GM18519 (cell line): ENCODE data around the gene SEMA3B.
"Not testable (repeated sequence)": the region's sequence is repeated elsewhere in the genome, so short reads cannot be mapped to it uniquely, and the experiment has no call there.

Experiments
- ATAC-seq: cut with Tn5 transposase; IDR thresholded peaks from one replicate; pipeline ENCODE4 v1.9.1; 2021; ENCODE audit warnings: mild to moderate bottlenecking, moderate library complexity; ENCODE audit not compliant: unreplicated experiment, low FRiP score

SEMA3B gene

GRCh38 chr3:50237754-50238548, 31.0 kb upstream of the SEMA3B start:
- peak; percentile 30 for ATAC-seq

- no peak for ATAC-seq
Observed at GRCh38 chr3:50238549-50239026, 30.4 kb upstream of the SEMA3B start.

DNA sequence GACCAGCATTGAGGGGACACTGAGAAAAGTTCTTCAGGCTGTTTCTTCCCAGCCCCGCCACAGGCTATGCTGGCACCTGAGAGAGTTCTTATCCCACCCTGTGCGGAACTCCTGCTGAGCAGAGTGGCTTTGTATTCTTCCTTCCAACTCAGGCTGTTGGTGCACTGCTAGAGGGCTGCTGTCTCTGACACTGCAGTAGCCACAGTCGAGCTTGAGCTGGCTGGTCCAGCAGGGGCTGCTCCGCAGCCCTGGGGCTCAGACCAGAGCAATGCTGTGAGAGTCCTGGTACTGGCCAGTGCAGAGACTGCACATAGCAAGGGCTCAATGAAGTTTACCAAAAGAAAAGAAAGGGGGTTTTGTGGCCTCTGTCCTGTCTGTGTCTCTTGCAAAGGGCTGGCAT, 29.3 kb upstream of the SEMA3B start:
- ATAC-seq, result no peak

- no peak for ATAC-seq
Observed at GRCh38 chr3:50241163-50241562, 27.8 kb upstream of the SEMA3B start.

DNA sequence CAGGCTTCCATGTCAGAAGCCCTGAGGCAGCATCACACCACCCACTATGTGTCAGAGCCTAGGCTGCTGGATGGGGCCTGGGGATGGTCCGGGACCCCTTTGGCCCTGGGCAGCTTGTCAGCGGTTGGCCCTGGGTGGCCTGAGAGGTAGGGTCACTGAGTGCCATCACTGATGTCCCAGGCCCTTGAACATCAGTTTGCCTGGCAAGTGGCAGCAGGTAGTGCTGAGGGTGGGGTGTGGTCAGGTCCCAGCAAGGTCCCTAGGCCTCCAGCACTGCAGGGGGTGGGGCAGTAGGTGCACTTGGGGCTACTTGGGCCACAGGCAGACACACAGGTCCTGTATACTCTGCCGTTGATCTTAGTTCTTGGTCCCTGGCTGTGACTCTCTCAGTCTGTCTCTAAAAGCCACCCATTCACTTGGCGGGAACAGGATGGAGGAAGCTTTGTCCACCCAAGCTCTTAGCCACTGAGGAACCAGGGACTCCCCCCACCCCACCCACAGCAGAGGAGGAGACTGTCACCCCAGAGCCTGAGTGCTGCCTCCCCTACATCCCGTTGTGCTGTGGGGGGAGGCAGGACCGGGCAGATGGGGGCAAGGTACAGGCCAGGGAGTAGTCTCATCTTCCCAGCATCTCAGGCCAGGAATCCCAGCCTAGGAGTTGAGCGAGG, 27.1 kb upstream of the SEMA3B start:
- no peak for ATAC-seq

DNA sequence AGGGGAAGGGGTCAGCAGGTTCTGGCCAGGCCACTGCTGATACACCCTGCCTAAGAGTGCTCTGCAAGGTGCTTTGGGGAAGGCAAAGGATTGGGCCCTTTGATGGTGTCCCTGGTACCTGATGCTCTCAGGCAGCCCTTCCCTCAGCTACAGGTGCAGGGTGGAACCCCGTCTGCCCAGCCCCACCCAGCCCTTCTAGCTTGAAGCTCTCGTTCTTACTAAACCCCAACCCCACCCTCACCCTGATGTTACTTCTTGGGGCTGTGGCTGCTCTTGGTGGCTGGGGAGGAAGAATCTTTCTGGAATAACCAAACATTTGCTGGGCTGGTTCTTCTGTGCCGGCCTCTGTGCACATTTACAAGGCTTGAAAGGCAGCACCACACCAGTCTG, 26.6 kb upstream of the SEMA3B start:
- no peak for ATAC-seq

- ATAC-seq, result no peak
Observed at GRCh38 chr3:50242851-50243542, 25.9 kb upstream of the SEMA3B start.

DNA sequence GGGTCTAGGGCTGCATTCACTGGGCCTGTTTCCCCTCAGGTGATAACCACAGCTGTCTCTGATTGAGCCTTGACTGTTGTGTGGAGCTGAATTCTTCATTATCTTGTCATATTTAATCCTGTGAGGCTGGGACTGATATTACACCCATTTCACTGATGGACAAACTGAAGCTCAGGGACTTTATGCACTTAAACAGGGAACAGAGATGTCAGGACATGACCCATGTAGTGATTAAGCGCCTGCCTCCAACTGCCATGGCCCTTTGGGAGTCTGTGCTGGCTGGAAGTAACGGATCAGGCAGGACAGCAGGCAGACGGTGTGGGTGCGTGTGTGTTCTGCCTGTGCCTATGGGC, 25.4 kb upstream of the SEMA3B start:
- no peak for ATAC-seq

GRCh38 chr3:50244813-50245212, 24.1 kb upstream of the SEMA3B start:
- not testable (repeated sequence) for ATAC-seq

- no peak for ATAC-seq
Observed at GRCh38 chr3:50245251-50245745, 23.6 kb upstream of the SEMA3B start.

GRCh38 chr3:50245831-50246516, 23.0 kb upstream of the SEMA3B start:
- ATAC-seq, result peak; percentile 30

GRCh38 chr3:50246517-50246954, 22.4 kb upstream of the SEMA3B start:
- ATAC-seq, result peak; percentile 48

DNA sequence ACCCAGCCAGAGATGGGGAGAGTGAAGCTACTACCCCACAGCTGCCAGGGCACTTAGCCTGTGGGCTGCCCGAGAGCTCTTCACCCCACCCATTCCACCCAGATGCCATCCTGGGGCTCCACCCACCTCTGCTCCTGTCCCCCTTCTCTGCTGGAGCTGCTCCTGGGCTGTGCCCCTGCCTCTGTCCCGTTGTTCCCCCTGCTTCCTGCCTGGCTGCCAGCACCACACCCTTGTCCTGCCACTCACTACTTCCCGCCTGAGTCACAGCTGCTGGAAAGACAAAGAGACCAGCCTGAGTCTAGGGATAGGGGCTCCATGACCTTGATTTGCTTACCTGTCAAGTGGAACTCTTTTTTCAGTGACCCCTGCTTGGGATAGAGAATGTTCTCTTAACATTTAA, 20.6 kb upstream of the SEMA3B start:
- ATAC-seq, result no peak

DNA sequence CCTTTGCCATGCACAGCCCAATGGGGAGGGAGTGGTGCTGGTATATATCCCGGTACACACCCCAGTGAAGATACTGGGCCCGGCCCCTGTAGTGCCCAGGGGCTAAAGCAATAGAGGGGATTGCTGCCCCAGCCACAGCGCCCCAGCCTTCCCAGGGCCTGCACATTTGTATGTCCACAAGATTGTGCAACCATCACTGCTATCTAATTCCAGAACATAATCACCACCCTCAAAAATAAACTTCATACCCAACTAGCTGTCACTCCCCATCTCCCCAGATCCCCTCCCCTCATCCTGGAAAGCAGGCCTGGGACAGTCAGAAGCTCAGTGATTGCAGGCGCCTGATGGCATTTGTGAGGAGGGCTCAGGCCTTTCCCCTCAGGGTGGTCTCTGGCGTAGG, 19.5 kb upstream of the SEMA3B start:
- ATAC-seq, result no peak

GRCh38 chr3:50250514-50250913, 18.4 kb upstream of the SEMA3B start:
- ATAC-seq, result no peak

DNA sequence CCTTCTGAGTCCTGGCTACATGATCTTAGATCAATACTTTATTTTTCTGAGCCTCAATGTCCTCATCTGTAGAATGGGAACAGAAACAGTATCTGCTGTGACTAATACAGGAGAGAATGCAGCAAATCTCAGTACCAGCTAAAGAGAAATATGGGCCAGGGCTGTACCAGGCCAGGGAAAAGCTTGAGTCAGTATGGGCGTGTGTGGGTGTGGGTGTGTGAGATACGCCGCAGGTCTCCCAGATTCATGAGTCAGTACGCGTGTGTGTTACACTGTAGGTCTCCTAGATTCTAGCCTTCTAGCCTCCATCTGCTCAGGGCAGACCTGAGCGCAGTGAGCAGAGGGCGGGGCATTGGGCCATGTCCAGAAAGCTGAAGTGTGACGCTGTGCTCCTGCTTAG, 17.7 kb upstream of the SEMA3B start:
- ATAC-seq, result no peak

GRCh38 chr3:50254577-50255250, 14.2 kb upstream of the SEMA3B start:
- ATAC-seq, result no peak

DNA sequence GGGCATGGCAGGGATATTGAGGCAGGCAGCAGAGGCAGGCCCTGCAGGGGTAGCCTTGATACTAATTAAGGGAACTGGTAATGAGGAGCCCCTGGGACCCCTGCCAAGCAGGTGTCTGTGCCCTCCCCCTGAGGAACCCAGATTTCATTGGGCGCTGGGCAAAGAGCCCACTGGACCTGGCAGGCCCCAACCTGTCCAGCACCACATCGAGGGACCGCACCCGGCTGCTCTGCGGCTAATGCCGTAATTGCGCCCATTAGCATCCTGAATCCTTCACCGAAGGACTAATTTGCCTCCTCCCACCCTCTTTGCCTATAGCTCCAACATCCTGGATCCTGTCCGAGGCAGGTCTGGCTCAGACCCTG, 13.7 kb upstream of the SEMA3B start:
- ATAC-seq, result no peak

DNA sequence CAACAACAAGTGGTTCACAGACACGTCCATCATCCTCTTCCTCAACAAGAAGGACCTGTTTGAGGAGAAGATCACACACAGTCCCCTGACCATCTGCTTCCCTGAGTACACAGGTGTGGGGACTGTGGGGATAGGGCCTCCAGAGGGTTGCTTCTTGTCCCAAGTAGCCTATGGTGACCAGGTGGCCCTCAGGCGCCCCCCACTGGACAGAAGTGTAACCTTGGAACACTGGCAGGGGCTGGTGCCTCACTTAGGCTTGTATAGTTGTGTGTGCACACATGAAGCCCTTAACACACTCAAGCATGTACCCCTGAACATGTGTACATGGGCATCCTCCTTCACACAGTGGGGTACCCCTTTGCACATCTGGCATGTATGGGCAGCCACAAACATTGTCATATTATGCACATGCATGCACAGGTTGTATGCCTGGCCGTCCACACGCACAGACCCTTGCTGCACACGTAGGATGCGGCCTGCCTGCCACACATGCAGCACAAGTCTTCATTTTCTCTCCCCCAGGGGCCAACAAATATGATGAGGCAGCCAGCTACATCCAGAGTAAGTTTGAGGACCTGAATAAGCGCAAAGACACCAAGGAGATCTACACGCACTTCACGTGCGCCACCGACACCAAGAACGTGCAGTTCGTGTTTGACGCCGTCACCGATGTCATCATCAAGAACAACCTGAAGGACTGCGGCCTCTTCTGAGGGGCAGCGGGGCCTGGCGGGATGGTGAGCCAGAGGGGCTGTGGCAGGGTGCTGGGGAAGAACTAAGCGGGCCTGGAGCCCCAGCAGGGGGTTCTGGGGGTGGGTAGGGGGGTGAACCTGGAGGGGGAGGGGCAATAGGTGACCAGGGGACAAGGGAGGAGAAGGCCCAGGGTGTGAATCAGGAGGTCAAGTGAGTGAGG, 11.7 kb upstream of the SEMA3B start:
- ATAC-seq, result no peak
